Keratinocyte (primary cell): ENCODE measurements around the gene SLC41A1. TPM values are rescaled to one million over a fixed set of nuclear protein-coding genes. Genes with fewer than 3 reads are reported as not detected.

Experiments used
- DNase-seq: peaks from one replicate; pipeline ENCODE4 v3.0.0-alpha.2; 2011; ENCODE audit warnings: low read depth, missing footprints, low spot score
- FAIRE-seq: peaks from 2 replicates; lab custom pipeline; 2011; peaks lifted over from hg19 to GRCh38; lab: Jason Lieb, UNC
- H2AFZ ChIP-seq: 2 replicates; pipeline ENCODE4 v1.6.0; 2012; ENCODE audit warnings: low read length, control low read depth, inconsistent platforms; ENCODE audit not compliant: control insufficient read depth
- H3K27ac ChIP-seq: 2 replicates; pipeline ENCODE4 v1.5.1; 2011; ENCODE audit warnings: low read length; ENCODE audit not compliant: control insufficient read depth, insufficient read depth
- H3K27me3 ChIP-seq: 3 replicates; pipeline ENCODE4 v1.6.0; 2011; ENCODE audit warnings: low read length; ENCODE audit not compliant: control insufficient read depth, insufficient read depth; ENCODE audit errors: extremely low read depth
- H3K36me3 ChIP-seq, 2 experiments: 2 replicates in 1 of 2; 3 replicates in 1 of 2; pipeline ENCODE4 v1.5.1; 2011; ENCODE audit warnings: low read length in 2 of 2, mild to moderate bottlenecking in 1 of 2; ENCODE audit not compliant: control insufficient read depth in 2 of 2, insufficient read depth in 2 of 2; ENCODE audit errors: extremely low read depth in 1 of 2
- H3K4me1 ChIP-seq: 3 replicates; pipeline ENCODE4 v1.5.1; 2011; ENCODE audit warnings: low read length; ENCODE audit not compliant: control insufficient read depth, insufficient read depth; ENCODE audit errors: extremely low read depth
- H3K4me2 ChIP-seq: 3 replicates; pipeline ENCODE4 v1.6.0; 2011; ENCODE audit warnings: low read depth, low read length; ENCODE audit not compliant: control insufficient read depth, insufficient read depth; ENCODE audit errors: extremely low read depth
- H3K4me3 ChIP-seq, 3 experiments: fragments of 200-600 bp in 1 of 3; sonication (generic) in 1 of 3; 2 replicates in 2 of 3; 3 replicates in 1 of 3; pipeline ENCODE4 v1.5.1; 2011 to 2016; ENCODE audit warnings: low read length in 3 of 3, mild to moderate bottlenecking in 3 of 3, control low read depth in 2 of 3, inconsistent platforms in 1 of 3, low read depth in 1 of 3, mixed read lengths in 1 of 3, mixed run types in 1 of 3, moderate library complexity in 1 of 3; ENCODE audit not compliant: control insufficient read depth in 2 of 3, insufficient read depth in 2 of 3; ENCODE audit errors: extremely low read depth in 1 of 3
- H3K79me2 ChIP-seq: 2 replicates; pipeline ENCODE4 v1.6.0; 2012; ENCODE audit warnings: low read length; ENCODE audit not compliant: control insufficient read depth, insufficient read depth
- H3K9ac ChIP-seq: 3 replicates; pipeline ENCODE4 v1.6.0; 2011; ENCODE audit warnings: low read length; ENCODE audit not compliant: control insufficient read depth, insufficient read depth; ENCODE audit errors: extremely low read depth
- H3K9me1 ChIP-seq: 3 replicates; pipeline ENCODE4 v1.6.0; 2011; ENCODE audit warnings: low read length; ENCODE audit not compliant: control insufficient read depth, insufficient read depth; ENCODE audit errors: extremely low read depth
- H3K9me3 ChIP-seq: 2 replicates; pipeline ENCODE4 v1.5.1; 2012; ENCODE audit warnings: low read depth, low read length; ENCODE audit not compliant: control insufficient read depth
- H4K20me1 ChIP-seq: 3 replicates; pipeline ENCODE4 v1.6.0; 2011; ENCODE audit warnings: low read length; ENCODE audit not compliant: control insufficient read depth, insufficient read depth; ENCODE audit errors: extremely low read depth
- EZH2 ChIP-seq: IDR thresholded peaks from one replicate; pipeline ENCODE4 v1.6.1; 2012; ENCODE audit warnings: inconsistent platforms, mild to moderate bottlenecking, low read length, moderate library complexity
- dilution Hi-C: fragments of 300-500 bp; cut with MboI; formaldehyde crosslinking; loops from one replicate; pipeline ENCODE4 v1.7.0; 2020; ENCODE audit warnings: low sequenced_read_pairs; ENCODE audit not compliant: extremely low pct_ligation_motif_present
- polyA plus RNA-seq, 5 experiments: library from polyadenylated mRNA; depleted of rRNA in 3 of 5; stranded (reverse) in 3 of 5; stranded (forward) in 1 of 5; unstranded in 1 of 5; fragments of >200 nt; gene quantifications; 1 replicate in 1 of 5; 2 replicates in 3 of 5; 3 replicates in 1 of 5; pipeline versions ENCODE4 v1.2.1 to v1.2.3, GENCODE V29; 2011 to 2012; ENCODE audit warnings: missing spikeins in 2 of 5, low read depth in 1 of 5, low replicate concordance in 1 of 5
- TF ChIP-seq, protein P1 (sequence below), 3 experiments: IDR thresholded peaks in 1 of 3; conservative IDR thresholded peaks in 1 of 3; optimal IDR thresholded peaks in 1 of 3; 2 replicates in 2 of 3; 3 replicates in 1 of 3; pipeline versions ENCODE3 to v1.5.1; 2011; ENCODE audit warnings: low read length in 3 of 3, mild to moderate bottlenecking in 3 of 3, moderate library complexity in 2 of 3, control low read depth in 1 of 3, inconsistent platforms in 1 of 3; ENCODE audit not compliant: insufficient read depth in 2 of 3; ENCODE audit errors: extremely low read depth in 1 of 3

The SLC41A1 gene
- polyA plus RNA-seq, 1 donor (not counting 4 experiments of a cell fraction or from before 2014, with no cell fraction given), result 21.7 TPM

DNA sequence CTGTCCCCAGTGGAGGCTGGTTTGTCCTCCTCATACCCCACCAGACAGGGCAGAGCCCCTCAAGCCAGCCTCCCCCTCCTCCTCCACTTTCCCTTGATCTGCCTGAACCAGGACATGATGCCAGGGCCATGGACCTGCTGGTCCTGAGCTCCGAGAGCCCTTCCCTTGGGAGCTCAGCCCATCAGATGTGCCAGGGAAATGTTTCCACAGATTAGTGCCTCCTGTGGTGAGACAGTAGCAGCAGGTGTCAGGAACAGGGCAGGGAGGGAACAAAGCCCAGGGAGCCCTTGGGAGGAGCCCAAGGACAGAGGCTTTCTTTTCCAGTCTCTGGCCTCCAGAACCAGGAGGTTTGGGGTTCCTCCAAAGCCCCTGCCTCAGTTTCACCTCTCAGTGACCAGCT, 14.6 kb upstream of the SLC41A1 start:
- no peaks in the 10 kb centered on the region for H3K9me3 ChIP-seq
- TF ChIP-seq, protein P1, sequence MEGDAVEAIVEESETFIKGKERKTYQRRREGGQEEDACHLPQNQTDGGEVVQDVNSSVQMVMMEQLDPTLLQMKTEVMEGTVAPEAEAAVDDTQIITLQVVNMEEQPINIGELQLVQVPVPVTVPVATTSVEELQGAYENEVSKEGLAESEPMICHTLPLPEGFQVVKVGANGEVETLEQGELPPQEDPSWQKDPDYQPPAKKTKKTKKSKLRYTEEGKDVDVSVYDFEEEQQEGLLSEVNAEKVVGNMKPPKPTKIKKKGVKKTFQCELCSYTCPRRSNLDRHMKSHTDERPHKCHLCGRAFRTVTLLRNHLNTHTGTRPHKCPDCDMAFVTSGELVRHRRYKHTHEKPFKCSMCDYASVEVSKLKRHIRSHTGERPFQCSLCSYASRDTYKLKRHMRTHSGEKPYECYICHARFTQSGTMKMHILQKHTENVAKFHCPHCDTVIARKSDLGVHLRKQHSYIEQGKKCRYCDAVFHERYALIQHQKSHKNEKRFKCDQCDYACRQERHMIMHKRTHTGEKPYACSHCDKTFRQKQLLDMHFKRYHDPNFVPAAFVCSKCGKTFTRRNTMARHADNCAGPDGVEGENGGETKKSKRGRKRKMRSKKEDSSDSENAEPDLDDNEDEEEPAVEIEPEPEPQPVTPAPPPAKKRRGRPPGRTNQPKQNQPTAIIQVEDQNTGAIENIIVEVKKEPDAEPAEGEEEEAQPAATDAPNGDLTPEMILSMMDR (optimal IDR thresholded peaks at IDR 0.05 in 1 of 3, IDR thresholded peaks at IDR 0.05 in 1 of 3, conservative IDR thresholded peaks at IDR 0.05 in 1 of 3; ENCODE audit: extremely low read depth in 1 of 3, insufficient read depth in 2 of 3, low read length in 3 of 3), result peak in 1 of 3 experiments; percentile 36
- no peak for TF ChIP-seq EZH2
- H3K79me2 ChIP-seq, result no peaks in the 10 kb centered on the region
- no peaks in the 10 kb centered on the region for H3K9me1 ChIP-seq
- no peak overlapping the region for H3K9ac ChIP-seq
- H3K27ac ChIP-seq, result no peak overlapping the region
- H3K27me3 ChIP-seq, result peaks cover 12% of the 10 kb centered on the region
- dilution Hi-C loops, result no loop called here
- H3K4me1 ChIP-seq, result no peaks in the 10 kb centered on the region
- no peak overlapping the region for H3K4me2 ChIP-seq
- H3K36me3 ChIP-seq, result no peaks in the 10 kb centered on the region
- FAIRE-seq (no peak), DNase-seq (no peak)
- H2AFZ ChIP-seq, result no peak overlapping the region
- H3K4me3 ChIP-seq, result no peak overlapping the region
- no peaks in the 10 kb centered on the region for H4K20me1 ChIP-seq

DNA sequence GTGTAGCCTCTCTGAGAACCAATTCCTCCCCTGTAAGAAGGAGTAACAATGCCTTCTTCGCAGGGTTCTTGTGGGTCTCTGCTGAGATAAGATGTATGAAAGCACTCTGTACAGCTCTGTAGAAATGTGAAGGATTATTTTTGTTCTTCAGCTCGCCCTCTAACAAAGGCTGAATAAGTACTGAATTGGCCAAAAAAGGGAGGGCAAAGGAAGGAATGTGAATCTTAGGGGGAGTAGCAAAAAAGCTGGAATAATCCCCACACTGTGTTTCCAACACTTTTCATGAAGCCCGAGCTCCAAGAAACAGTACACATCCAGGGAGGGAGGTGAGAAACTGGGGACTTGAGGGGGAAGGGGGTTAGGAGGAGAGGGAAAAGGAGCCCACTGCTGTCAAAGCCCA, 14.0 kb upstream of the SLC41A1 start:
- Histone ChIP-seq H3K9me1 (no peaks in the 10 kb centered on the region), H2AFZ (no peak overlapping the region), H3K4me3 (no peak overlapping the region), H4K20me1 (no peaks in the 10 kb centered on the region), H3K79me2 (no peaks in the 10 kb centered on the region), H3K9ac (no peak overlapping the region), H3K4me2 (no peak overlapping the region), H3K27me3 (peaks cover 12% of the 10 kb centered on the region), H3K4me1 (no peaks in the 10 kb centered on the region), H3K27ac (no peak overlapping the region), H3K36me3 (no peaks in the 10 kb centered on the region), H3K9me3 (no peaks in the 10 kb centered on the region)
- DNase-seq, result no peak
- dilution Hi-C loops, result no loop called here
- TF ChIP-seq, protein P1 (optimal IDR thresholded peaks at IDR 0.05 in 1 of 3, IDR thresholded peaks at IDR 0.05 in 1 of 3, conservative IDR thresholded peaks at IDR 0.05 in 1 of 3; ENCODE audit: extremely low read depth in 1 of 3, insufficient read depth in 2 of 3, low read length in 3 of 3), result no peak
- TF ChIP-seq EZH2, result no peak
- no peak for FAIRE-seq
